ENCODE results near the gene RFX5. TPM values are rescaled to one million over a fixed set of nuclear protein-coding genes. Genes with fewer than 3 reads are reported as not detected.

RFX5 gene
- polyA plus RNA-seq, 1 donor (not counting 4 experiments of a cell fraction or from before 2014, with no cell fraction given) = 55.4 TPM

- Histone ChIP-seq H3K36me3 (ENCODE audit: control insufficient read depth in 2 of 2, extremely low read depth in 1 of 2, insufficient read depth in 2 of 2, low read length in 2 of 2) (peaks cover 38 to 66% of the 10 kb centered on the region in 2 experiments), H4K20me1 (ENCODE audit: control insufficient read depth, extremely low read depth, insufficient read depth, low read length) (peaks cover 7% of the 10 kb centered on the region), H3K9me1 (ENCODE audit: control insufficient read depth, extremely low read depth, insufficient read depth, low read length) (peaks cover 9% of the 10 kb centered on the region), H2AFZ (ENCODE audit: control insufficient read depth, low read length) (no peak overlapping the region), H3K4me3 (ENCODE audit: control insufficient read depth in 2 of 3, extremely low read depth in 1 of 3, insufficient read depth in 2 of 3, low read depth in 1 of 3, low read length in 3 of 3) (no peak overlapping the region), H3K79me2 (ENCODE audit: control insufficient read depth, insufficient read depth, low read length) (peaks cover 11% of the 10 kb centered on the region), H3K27ac (ENCODE audit: control insufficient read depth, insufficient read depth, low read length) (peak overlapping the region; percentile 41), H3K4me2 (ENCODE audit: control insufficient read depth, extremely low read depth, insufficient read depth, low read depth, low read length) (peak overlapping the region; percentile 27), H3K27me3 (ENCODE audit: control insufficient read depth, extremely low read depth, insufficient read depth, low read length) (no peaks in the 10 kb centered on the region), H3K9ac (ENCODE audit: control insufficient read depth, extremely low read depth, insufficient read depth, low read length) (peak overlapping the region; percentile 19), H3K9me3 (ENCODE audit: control insufficient read depth, low read depth, low read length) (no peaks in the 10 kb centered on the region), H3K4me1 (ENCODE audit: control insufficient read depth, extremely low read depth, insufficient read depth, low read length) (peaks cover 23% of the 10 kb centered on the region)
- FAIRE-seq = no peak
- dilution Hi-C loops (cut with MboI; ENCODE audit: extremely low pct_ligation_motif_present, low sequenced_read_pairs) = no loop called here
- no peak for TF ChIP-seq EZH2 (IDR thresholded peaks at IDR 0.05; ENCODE audit: low read length)
- TF ChIP-seq, protein P1, sequence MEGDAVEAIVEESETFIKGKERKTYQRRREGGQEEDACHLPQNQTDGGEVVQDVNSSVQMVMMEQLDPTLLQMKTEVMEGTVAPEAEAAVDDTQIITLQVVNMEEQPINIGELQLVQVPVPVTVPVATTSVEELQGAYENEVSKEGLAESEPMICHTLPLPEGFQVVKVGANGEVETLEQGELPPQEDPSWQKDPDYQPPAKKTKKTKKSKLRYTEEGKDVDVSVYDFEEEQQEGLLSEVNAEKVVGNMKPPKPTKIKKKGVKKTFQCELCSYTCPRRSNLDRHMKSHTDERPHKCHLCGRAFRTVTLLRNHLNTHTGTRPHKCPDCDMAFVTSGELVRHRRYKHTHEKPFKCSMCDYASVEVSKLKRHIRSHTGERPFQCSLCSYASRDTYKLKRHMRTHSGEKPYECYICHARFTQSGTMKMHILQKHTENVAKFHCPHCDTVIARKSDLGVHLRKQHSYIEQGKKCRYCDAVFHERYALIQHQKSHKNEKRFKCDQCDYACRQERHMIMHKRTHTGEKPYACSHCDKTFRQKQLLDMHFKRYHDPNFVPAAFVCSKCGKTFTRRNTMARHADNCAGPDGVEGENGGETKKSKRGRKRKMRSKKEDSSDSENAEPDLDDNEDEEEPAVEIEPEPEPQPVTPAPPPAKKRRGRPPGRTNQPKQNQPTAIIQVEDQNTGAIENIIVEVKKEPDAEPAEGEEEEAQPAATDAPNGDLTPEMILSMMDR (optimal IDR thresholded peaks at IDR 0.05 in 1 of 3, IDR thresholded peaks at IDR 0.05 in 1 of 3, conservative IDR thresholded peaks at IDR 0.05 in 1 of 3; ENCODE audit: extremely low read depth in 1 of 3, insufficient read depth in 2 of 3, low read length in 3 of 3) = no peak
- DNase-seq (ENCODE audit: low read depth, low spot score) = no peak
These were observed 36.0 kb downstream of the RFX5 start for GRCh38 chr1:151311011-151311410.

- H3K27ac ChIP-seq (ENCODE audit: control insufficient read depth, insufficient read depth, low read length) = no peak overlapping the region
- no peak overlapping the region for H3K4me2 ChIP-seq (ENCODE audit: control insufficient read depth, extremely low read depth, insufficient read depth, low read depth, low read length)
These were observed 37.2 kb downstream of the RFX5 start for GRCh38 chr1:151309811-151310323.

More at GRCh38 chr1:151309811-151310323, 37.2 kb downstream of the RFX5 start:
- dilution Hi-C loops (cut with MboI; ENCODE audit: extremely low pct_ligation_motif_present, low sequenced_read_pairs) = no loop called here
- Histone ChIP-seq H3K27me3 (ENCODE audit: control insufficient read depth, extremely low read depth, insufficient read depth, low read length) (no peaks in the 10 kb centered on the region), H3K79me2 (ENCODE audit: control insufficient read depth, insufficient read depth, low read length) (peaks cover 11% of the 10 kb centered on the region), H3K9me1 (ENCODE audit: control insufficient read depth, extremely low read depth, insufficient read depth, low read length) (peaks cover 9% of the 10 kb centered on the region), H3K4me1 (ENCODE audit: control insufficient read depth, extremely low read depth, insufficient read depth, low read length) (peaks cover 23% of the 10 kb centered on the region), H3K9me3 (ENCODE audit: control insufficient read depth, low read depth, low read length) (no peaks in the 10 kb centered on the region), H4K20me1 (ENCODE audit: control insufficient read depth, extremely low read depth, insufficient read depth, low read length) (peaks cover 7% of the 10 kb centered on the region), H3K9ac (ENCODE audit: control insufficient read depth, extremely low read depth, insufficient read depth, low read length) (no peak overlapping the region), H3K4me3 (ENCODE audit: control insufficient read depth in 2 of 3, extremely low read depth in 1 of 3, insufficient read depth in 2 of 3, low read depth in 1 of 3, low read length in 3 of 3) (no peak overlapping the region), H2AFZ (ENCODE audit: control insufficient read depth, low read length) (no peak overlapping the region), H3K36me3 (ENCODE audit: control insufficient read depth in 2 of 2, extremely low read depth in 1 of 2, insufficient read depth in 2 of 2, low read length in 2 of 2) (peaks cover 40 to 69% of the 10 kb centered on the region in 2 experiments)
- FAIRE-seq = no peak
- DNase-seq (ENCODE audit: low read depth, low spot score) = no peak
- no peak for TF ChIP-seq EZH2 (IDR thresholded peaks at IDR 0.05; ENCODE audit: low read length)
- TF ChIP-seq, protein P1 (optimal IDR thresholded peaks at IDR 0.05 in 1 of 3, IDR thresholded peaks at IDR 0.05 in 1 of 3, conservative IDR thresholded peaks at IDR 0.05 in 1 of 3; ENCODE audit: extremely low read depth in 1 of 3, insufficient read depth in 2 of 3, low read length in 3 of 3) = no peak

Data from keratinocyte (primary cell).